ENCODE results near the gene TNIK.
"Not testable (repeated sequence)": the region's sequence is repeated elsewhere in the genome, so short reads cannot be mapped to it uniquely, and the experiment has no call there.

Gene TNIK

DNA sequence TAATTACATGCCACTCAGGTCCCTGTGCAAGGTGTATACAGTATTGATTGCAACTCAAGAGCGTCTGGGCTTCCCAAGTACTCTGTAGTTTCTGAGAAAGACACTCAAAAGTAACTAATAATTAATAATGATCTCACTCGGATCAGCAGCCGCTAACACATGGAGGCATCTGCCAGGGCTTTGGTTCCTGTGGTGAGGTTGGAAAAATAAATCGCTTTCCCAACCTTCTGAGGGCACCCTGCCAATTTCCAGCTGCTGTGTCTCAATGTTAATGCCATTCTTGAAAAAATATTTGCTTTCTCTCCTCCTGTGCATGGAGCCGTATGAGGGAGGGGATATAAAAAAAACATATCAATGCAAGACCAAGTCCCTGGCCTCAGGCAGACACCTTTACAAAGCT, 317.2 kb downstream of the TNIK start:
- DNase-seq (ENCODE audit: low read depth in 2 of 2, low spot score in 1 of 2) = no peak

DNA sequence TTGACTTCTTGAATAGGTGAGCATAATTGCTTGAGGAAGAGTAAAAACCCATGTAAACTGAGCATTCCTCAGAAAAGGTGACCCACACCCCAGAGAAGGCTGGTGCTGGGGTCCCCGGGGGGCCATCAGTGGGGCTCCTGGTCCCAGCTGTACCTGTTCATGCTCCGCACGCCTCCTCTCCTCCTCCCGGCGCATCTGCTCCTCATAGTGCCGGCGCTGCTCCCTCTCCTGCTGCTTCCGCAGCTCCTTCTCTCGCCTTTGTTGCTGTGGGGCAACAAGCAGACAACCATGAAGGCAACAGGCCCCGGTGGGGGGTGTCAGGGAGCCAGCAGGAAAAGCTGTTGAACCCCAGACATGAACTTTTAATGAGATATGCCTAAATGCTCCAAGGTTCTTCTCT, 320.0 kb downstream of the TNIK start:
- DNase-seq (ENCODE audit: low read depth in 2 of 2, low spot score in 1 of 2) = no peak

DNA sequence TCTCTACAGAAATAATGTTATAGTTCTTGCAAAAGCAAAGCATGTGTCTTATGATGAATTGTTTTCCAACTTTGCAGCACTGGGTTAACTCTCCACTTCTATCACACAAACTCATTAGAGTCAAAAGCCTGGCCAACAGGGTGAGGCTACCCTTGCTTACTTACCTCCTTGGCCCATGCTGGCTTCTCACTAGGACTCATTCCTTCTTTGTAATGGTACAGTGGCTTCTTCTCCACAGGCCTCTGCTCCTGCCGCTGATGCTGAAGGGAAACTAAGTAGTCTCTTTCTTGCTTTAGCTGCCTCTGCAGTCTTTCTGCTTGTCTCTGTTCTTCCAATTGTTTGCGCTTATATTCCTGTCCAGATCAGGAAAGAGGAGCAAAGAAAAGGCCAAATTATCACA, 322.2 kb downstream of the TNIK start:
- no peak for DNase-seq (ENCODE audit: low read depth in 2 of 2, low spot score in 1 of 2)

GRCh38 chr3:171135549-171135948, 324.7 kb downstream of the TNIK start:
- no peak for DNase-seq (ENCODE audit: low read depth in 2 of 2, low spot score in 1 of 2)

GRCh38 chr3:171133796-171134569, 326.2 kb downstream of the TNIK start:
- DNase-seq (ENCODE audit: low read depth in 2 of 2, low spot score in 1 of 2) = no peak

- no peak for DNase-seq (ENCODE audit: low read depth in 2 of 2, low spot score in 1 of 2)
Observed at GRCh38 chr3:171133337-171133736, 326.9 kb downstream of the TNIK start.

DNA sequence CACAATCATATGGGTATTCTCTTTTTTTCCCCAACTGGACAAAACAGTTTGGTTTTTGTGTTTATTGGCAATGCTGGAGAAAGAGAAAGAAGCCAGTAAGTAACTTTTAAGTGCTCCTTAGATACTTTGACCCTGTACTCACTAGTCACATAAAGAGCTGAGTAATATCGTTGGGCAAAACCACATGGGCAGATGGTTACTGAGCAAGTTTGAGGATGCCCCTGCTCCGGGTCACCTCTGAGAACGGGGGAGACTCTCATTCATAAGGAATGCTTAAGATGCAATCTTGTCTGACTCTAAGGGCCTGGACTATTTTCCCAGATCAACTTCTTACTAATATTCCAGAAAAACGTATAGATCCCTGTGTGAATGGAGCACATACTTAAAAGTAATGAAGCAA, 327.3 kb downstream of the TNIK start:
- no peak for DNase-seq (ENCODE audit: low read depth in 2 of 2, low spot score in 1 of 2)

DNA sequence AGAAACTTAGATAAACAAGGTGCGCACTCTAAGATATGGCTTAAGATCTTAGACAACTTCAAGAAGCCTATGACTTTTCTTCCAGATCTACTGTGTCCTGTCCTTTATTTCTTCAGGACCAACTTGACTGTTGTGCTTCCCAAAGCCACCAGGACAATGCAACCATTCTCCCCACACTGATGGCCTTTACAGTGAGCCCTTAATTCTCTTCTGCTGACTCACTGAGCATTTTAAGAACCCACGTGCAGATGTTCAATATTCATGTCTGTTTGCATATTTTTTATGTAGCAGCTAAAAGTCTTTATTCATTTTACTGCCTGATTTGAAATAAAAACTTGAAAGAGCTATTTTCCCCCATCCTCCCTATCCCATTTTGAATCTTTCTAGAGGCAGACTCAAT, 330.4 kb downstream of the TNIK start:
- no peak for DNase-seq (ENCODE audit: low read depth in 2 of 2, low spot score in 1 of 2)

- DNase-seq (ENCODE audit: low read depth in 2 of 2, low spot score in 1 of 2) = no peak
Observed at GRCh38 chr3:171127611-171128010, 332.6 kb downstream of the TNIK start.

- no peak for DNase-seq (ENCODE audit: low read depth in 2 of 2, low spot score in 1 of 2)
Observed at GRCh38 chr3:171126478-171127209, 333.6 kb downstream of the TNIK start.

- DNase-seq (ENCODE audit: low read depth in 2 of 2, low spot score in 1 of 2) = no peak
Observed at GRCh38 chr3:171125010-171125409, 335.2 kb downstream of the TNIK start.

GRCh38 chr3:171123915-171124314, 336.3 kb downstream of the TNIK start:
- DNase-seq (ENCODE audit: low read depth in 2 of 2, low spot score in 1 of 2) = no peak

- DNase-seq (ENCODE audit: low read depth in 2 of 2, low spot score in 1 of 2) = no peak
Observed at GRCh38 chr3:171122861-171123260, 337.3 kb downstream of the TNIK start.

GRCh38 chr3:171122240-171122639, 338.0 kb downstream of the TNIK start:
- no peak for DNase-seq (ENCODE audit: low read depth in 2 of 2, low spot score in 1 of 2)

DNA sequence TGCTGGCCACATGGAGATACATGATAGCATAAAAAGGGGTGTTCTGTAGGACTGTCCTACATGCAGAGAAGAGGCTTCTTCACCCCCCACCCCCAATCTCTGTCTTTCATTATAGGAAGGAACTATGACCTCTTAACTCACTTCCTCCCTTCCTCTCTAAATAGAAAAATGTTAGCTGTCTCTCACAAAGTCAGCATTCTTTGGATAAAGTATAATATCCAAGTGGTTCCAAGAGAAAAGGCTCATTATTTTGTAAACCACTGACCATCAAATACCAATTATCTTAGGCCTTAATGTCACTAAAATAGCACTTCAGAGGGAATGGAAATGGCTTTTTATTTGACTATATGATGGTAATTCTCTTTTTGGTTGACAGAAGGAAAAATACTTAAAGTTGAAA, 338.4 kb downstream of the TNIK start:
- no peak for DNase-seq (ENCODE audit: low read depth in 2 of 2, low spot score in 1 of 2)

DNA sequence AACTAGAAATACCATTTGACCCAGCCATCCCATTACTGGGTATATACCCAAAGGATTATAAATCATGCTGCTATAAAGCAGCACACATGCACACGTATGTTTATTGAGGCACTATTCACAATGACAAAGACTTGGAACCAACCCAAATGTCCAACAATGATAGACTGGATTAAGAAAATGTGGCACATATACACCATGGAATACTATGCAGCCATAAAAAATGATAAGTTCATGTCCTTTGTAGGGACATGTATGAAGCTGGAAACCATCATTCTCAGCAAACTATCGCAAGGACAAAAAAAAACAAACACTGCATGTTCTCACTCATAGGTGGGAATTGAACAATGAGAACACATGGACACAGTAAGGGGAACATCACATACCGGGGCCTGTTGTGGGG, 340.8 kb downstream of the TNIK start:
- DNase-seq (ENCODE audit: low read depth in 2 of 2, low spot score in 1 of 2) = not testable (repeated sequence)

DNA sequence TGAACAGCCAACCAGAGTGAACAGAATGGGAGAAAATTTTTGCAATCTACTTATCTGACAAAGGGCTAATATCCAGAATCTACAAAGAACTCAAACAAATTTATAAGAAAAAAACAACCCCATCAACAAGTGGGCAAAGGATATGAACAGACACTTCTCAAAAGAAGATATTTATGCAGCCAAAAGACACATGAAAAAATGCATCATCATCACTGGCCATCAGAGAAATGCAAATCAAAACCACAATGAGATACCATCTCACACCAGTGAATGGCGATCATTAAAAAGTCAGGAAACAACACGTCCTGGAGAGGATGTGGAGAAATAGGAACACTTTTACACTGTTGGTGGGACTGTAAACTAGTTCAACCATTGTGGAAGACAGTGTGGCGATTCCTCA, 341.2 kb downstream of the TNIK start:
- not testable (repeated sequence) for DNase-seq (ENCODE audit: low read depth in 2 of 2, low spot score in 1 of 2)

GRCh38 chr3:171116824-171117395, 343.3 kb downstream of the TNIK start:
- no peak for DNase-seq (ENCODE audit: low read depth in 2 of 2, low spot score in 1 of 2)

GRCh38 chr3:171116365-171116764, 343.8 kb downstream of the TNIK start:
- no peak for DNase-seq (ENCODE audit: low read depth in 2 of 2, low spot score in 1 of 2)

DNA sequence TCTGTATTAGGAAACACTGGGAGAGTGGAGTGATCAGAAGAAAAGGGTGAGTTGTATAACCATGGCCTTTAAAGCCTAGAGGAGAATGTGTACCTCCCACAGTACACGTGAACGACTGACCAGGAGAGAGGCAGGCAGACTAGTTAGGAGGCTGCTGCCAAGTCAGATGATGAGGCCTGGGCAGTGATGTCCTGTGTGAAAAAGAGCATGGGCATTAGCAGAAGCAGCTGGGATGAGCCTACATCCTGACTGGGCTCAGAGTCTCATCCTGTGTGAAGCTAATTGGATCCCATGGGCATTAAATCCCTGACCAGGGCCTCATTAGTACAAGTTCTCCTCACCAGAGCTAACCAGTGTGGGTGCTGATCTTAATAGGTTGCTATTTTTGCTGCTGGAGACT, 344.5 kb downstream of the TNIK start:
- DNase-seq (ENCODE audit: low read depth in 2 of 2, low spot score in 1 of 2) = no peak

- no peak for DNase-seq (ENCODE audit: low read depth in 2 of 2, low spot score in 1 of 2)
Observed at GRCh38 chr3:171113716-171114115, 346.5 kb downstream of the TNIK start.

- no peak for DNase-seq (ENCODE audit: low read depth in 2 of 2, low spot score in 1 of 2)
Observed at GRCh38 chr3:171110715-171111114, 349.5 kb downstream of the TNIK start.

Measured in stimulated activated CD8-positive, alpha-beta memory T cell treated with anti-CD3 and anti-CD28 coated beads, Interleukin-4, amount 100 ng/mL, for 1 hour (primary cell).